ENCODE results near the gene TNS1. TPM values are rescaled to one million over a fixed set of nuclear protein-coding genes. Genes with fewer than 3 reads are reported as not detected.

The TNS1 gene
- total and polyA plus RNA-seq, 10 of the 15 experiments (the other 5 are each of a cell fraction or from before 2014, with no cell fraction given) = 0.05 to 0.44 TPM; not detected in 8

- ChIA-PET SMC1A (ENCODE audit: uncharacterized antibody, unreplicated experiment) (interaction anchor here (0.9 to 1.0 kb wide), 2 partner anchors 98 to 103 kb away, joined by 3 read pairs; no protein-coding TSS in a partner anchor), RAD21 (ENCODE audit: unreplicated experiment) (no interaction called here), CTCF (interaction anchor here (1.1 to 2.6 kb wide), 2 partner anchors 100 to 104 kb away, joined by 5 to 11 read pairs; no protein-coding TSS in a partner anchor), POLR2A (no interaction called here)
- TF ChIP-seq PKNOX1 (IDR thresholded peaks at IDR 0.05) = no peak
- no peak for TF ChIP-seq DPF2 (IDR thresholded peaks at IDR 0.05)
- no peak for TF ChIP-seq ZNF24 (IDR thresholded peaks at IDR 0.05)
- no peak for TF ChIP-seq MYB (IDR thresholded peaks at IDR 0.05; ENCODE audit: borderline replicate concordance, low read depth, low read length)
- TF ChIP-seq STAT3 (IDR thresholded peaks at IDR 0.05; ENCODE audit: low read depth, low read length) = no peak
- no peaks in the 10 kb centered on the region for H3K36me3 ChIP-seq (ENCODE audit: control insufficient read depth in 2 of 2, insufficient read depth in 2 of 2, low read length in 1 of 2)
- no peak overlapping the region for H3K4me2 ChIP-seq (ENCODE audit: control insufficient read depth, insufficient read depth)
- no peaks in the 10 kb centered on the region for H3K9me3 ChIP-seq (replicated peaks; ENCODE audit: control insufficient read depth, insufficient read depth, low read length)
- no peak for FAIRE-seq
- WGBS (ENCODE audit: insufficient coverage, insufficient replicate concordance, low lambda C conversion rate, missing lambda C conversion rate) = 13% methylated on average over 5 of the region's 5 CpGs
- no peak for DNase-seq (ENCODE audit: low read depth, low spot score)
- no peaks in the 10 kb centered on the region for H3K4me1 ChIP-seq (ENCODE audit: control insufficient read depth, insufficient read depth, low read length)
- no peak overlapping the region for H3K4me3 ChIP-seq
- no peaks in the 10 kb centered on the region for H3K79me2 ChIP-seq (ENCODE audit: control insufficient read depth, insufficient read depth, low read length)
- H4K20me1 ChIP-seq (ENCODE audit: control insufficient read depth, insufficient read depth) = no peaks in the 10 kb centered on the region
- no peak for ATAC-seq
- intact Hi-C loops (cut with micrococcal nuclease; ENCODE audit: unreplicated experiment) (loop anchor here (5.0 kb wide), 1 partner anchor 178 kb away; the partner anchor contains the start of gene RUFY4), in situ Hi-C loops (cut with MboI) (loop anchor here (5.0 kb wide), 1 partner anchor 97 kb away; no protein-coding TSS in a partner anchor)
- H3K9ac ChIP-seq (ENCODE audit: control insufficient read depth, insufficient read depth, low read length) = no peak overlapping the region
- no TSS peak for BruUV-seq (replicated peaks)
- no peak overlapping the region for H2AFZ ChIP-seq (ENCODE audit: control insufficient read depth, low read depth, low read length)
- H3K27me3 ChIP-seq (replicated peaks in 1 of 2; ENCODE audit: control insufficient read depth in 2 of 2, insufficient read depth in 2 of 2, low read length in 1 of 2) = peaks cover 2% of the 10 kb centered on the region in 2 experiments; a peak in 2 of 4 replicates
- H3K27ac ChIP-seq (ENCODE audit: control insufficient read depth, insufficient read depth) = no peak overlapping the region
These were observed 113.1 kb downstream of the TNS1 start for GRCh38 chr2:217889656-217890055.
